Testis (tissue), 3 donors: ENCODE results near the gene TTLL8. TPM values are rescaled to one million over a fixed set of nuclear protein-coding genes. Genes with fewer than 3 reads are reported as not detected.
"Not testable (repeated sequence)": the region's sequence is repeated elsewhere in the genome, so short reads cannot be mapped to it uniquely, and the experiment has no call there.

Source experiments
- DNase-seq: peaks from one replicate; pipeline ENCODE4 v3.0.0-alpha.2; 2019
- H3K27ac ChIP-seq, 2 donors: fragments of 200-600 bp; sonication (generic); one replicate each; pipeline ENCODE4 v1.5.1; 2019
- H3K27me3 ChIP-seq: fragments of 200-600 bp; sonication (generic); one replicate; pipeline ENCODE4 v1.5.1; 2019
- H3K36me3 ChIP-seq: fragments of 200-600 bp; sonication (generic); one replicate; pipeline ENCODE4 v1.5.1; 2017; ENCODE audit warnings: low read depth; ENCODE audit errors: missing control alignments
- H3K4me1 ChIP-seq: fragments of 200-600 bp; sonication (generic); one replicate; pipeline ENCODE4 v1.5.1; 2019
- H3K4me3 ChIP-seq, 2 donors: fragments of 200-600 bp; sonication (generic); one replicate each; pipeline ENCODE4 v1.5.1; 2017 to 2019
- H3K9me3 ChIP-seq: fragments of 200-600 bp; sonication (generic); one replicate; pipeline ENCODE4 v1.5.1; 2017
- POLR2A ChIP-seq: fragments of 450-650 bp; IDR thresholded peaks from one replicate; pipeline ENCODE4 v1.6.1; 2017; ENCODE audit warnings: antibody characterized with exemption, mild to moderate bottlenecking, moderate library complexity
- WGBS, 2 donors: methylation state at CpG; one replicate each; pipeline ENCODE4 v1.1.5; 2018; 5-methylcytosine and 5-hydroxymethylcytosine counted together
- intact Hi-C: fragments of 100-400 bp; cut with DNase I; formaldehyde crosslinking; loops from one replicate; pipeline ENCODE4 v1.15.1; 2023; ENCODE audit warnings: low total_unique reads
- polyA plus RNA-seq: library from polyadenylated mRNA; stranded (reverse); fragments of 350-450 nt; fragmentation: Illumina TruSeq; extraction: RNeasy Lipid Tissue Mini Kit (QIAGEN cat#74804); gene quantifications from one replicate; pipeline ENCODE4 v1.2.3, GENCODE V29; 2014; ENCODE audit warnings: low read depth, low replicate concordance; ENCODE audit not compliant: insufficient read depth
- total RNA-seq, 2 donors: library from RNA; depleted of rRNA; stranded (reverse); fragments of >200 nt; gene quantifications; one replicate each; pipeline ENCODE4 v1.2.3, GENCODE V29; 2016
- TF ChIP-seq, protein P1 (sequence below), 3 experiments: fragments of 450-650 bp in 2 of 3; fragments of 200-600 bp in 1 of 3; sonication (generic) in 1 of 3; IDR thresholded peaks; one replicate each; pipeline ENCODE4 v1.5.1; 2016 to 2019; ENCODE audit warnings: antibody characterized with exemption in 3 of 3, mild to moderate bottlenecking in 2 of 3, moderate library complexity in 1 of 3

Gene TTLL8
- total and polyA plus RNA-seq, 3 donors from 2014 or later: 5.1 to 11.9 (median 11.3) TPM

DNA sequence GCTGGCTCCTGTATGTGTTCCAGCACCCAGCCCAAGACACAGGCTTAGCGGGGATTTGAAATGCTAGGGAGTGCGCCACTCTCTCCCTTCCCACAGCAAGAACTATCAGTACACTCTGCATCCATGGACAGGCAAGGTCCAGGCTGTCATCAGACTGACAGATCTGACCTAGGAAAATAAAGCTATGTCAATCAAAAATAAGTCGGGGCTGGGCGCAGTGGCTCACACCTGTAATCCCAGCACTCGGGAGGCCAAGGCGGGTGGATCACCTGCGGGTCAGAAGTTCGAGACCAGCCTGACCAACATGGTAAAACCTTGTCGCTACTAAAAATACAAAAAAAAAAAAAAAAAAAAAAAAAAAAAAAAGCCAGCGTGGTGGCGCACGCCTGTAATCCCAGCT, 30.0 kb upstream of the TTLL8 start:
- H3K36me3 ChIP-seq: no peaks in the 10 kb centered on the region
- no peaks in the 10 kb centered on the region for H3K9me3 ChIP-seq
- intact Hi-C loops: no loop called here
- 94 to 97% methylated on average over 12 of the region's 12 CpGs for WGBS, 2 donors
- no peak overlapping the region for H3K27ac ChIP-seq
- H3K27me3 ChIP-seq: no peaks in the 10 kb centered on the region
- no peak overlapping the region for H3K4me3 ChIP-seq
- TF ChIP-seq POLR2A: no peak
- TF ChIP-seq, protein P1, sequence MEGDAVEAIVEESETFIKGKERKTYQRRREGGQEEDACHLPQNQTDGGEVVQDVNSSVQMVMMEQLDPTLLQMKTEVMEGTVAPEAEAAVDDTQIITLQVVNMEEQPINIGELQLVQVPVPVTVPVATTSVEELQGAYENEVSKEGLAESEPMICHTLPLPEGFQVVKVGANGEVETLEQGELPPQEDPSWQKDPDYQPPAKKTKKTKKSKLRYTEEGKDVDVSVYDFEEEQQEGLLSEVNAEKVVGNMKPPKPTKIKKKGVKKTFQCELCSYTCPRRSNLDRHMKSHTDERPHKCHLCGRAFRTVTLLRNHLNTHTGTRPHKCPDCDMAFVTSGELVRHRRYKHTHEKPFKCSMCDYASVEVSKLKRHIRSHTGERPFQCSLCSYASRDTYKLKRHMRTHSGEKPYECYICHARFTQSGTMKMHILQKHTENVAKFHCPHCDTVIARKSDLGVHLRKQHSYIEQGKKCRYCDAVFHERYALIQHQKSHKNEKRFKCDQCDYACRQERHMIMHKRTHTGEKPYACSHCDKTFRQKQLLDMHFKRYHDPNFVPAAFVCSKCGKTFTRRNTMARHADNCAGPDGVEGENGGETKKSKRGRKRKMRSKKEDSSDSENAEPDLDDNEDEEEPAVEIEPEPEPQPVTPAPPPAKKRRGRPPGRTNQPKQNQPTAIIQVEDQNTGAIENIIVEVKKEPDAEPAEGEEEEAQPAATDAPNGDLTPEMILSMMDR (IDR thresholded peaks at IDR 0.05): no peak
- DNase-seq: no peak
- H3K4me1 ChIP-seq: no peaks in the 10 kb centered on the region

DNA sequence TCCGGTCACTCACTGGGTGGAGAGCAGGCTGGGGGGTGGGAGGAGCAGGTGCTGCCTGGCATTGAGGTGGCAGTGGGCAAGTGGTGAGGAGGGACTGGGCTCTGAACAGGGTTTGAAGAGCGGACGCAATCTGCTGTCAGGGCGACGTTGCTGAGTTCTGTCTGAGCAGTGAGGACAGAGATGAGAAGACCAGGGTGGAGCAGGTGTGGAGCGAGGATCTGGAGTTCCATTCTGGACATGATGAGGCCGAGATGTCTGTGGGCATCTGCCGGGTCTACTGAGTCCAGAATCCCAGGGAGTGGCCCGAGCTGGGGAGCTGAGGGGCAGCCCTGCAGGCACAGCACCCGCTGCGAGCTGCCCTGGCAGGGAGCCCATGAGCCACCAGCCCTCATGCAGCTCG, 29.5 kb upstream of the TTLL8 start:
- H3K4me1 ChIP-seq: no peaks in the 10 kb centered on the region
- H3K27me3 ChIP-seq: no peaks in the 10 kb centered on the region
- H3K36me3 ChIP-seq: no peaks in the 10 kb centered on the region
- no peak overlapping the region for H3K27ac ChIP-seq
- intact Hi-C loops: no loop called here
- DNase-seq: no peak
- H3K9me3 ChIP-seq: no peaks in the 10 kb centered on the region
- no peak overlapping the region for H3K4me3 ChIP-seq
- no peak for TF ChIP-seq POLR2A
- TF ChIP-seq, protein P1 (IDR thresholded peaks at IDR 0.05): no peak
- WGBS, 2 donors: 96 to 98% methylated on average over 11 to 12 of the region's 12 CpGs

DNA sequence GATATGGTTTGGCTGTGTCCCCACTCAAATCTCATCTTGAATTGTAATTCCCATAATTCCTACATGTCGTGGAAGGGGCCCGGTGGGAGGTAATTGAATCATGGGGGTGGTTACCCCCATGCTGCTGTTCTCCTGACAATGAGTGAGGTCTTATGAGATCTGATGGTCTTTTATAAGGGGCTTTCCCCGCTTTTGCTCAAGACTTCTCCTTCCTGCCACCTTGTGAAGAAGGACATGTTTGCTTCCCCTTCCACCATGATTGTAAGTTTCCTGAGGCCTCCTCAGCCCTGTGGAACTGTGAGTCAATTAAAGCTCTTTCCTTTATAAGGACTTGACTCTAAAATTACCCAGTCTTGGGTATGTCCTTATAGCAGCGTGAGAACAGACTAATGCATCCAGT, 28.9 kb upstream of the TTLL8 start:
- H3K27ac ChIP-seq, intact Hi-C loops, H3K9me3 ChIP-seq, H3K27me3 ChIP-seq, DNase-seq, H3K4me1 ChIP-seq, H3K36me3 ChIP-seq, H3K4me3 ChIP-seq: not testable (repeated sequence)
- 90 to 92% methylated on average over 4 of the region's 4 CpGs for WGBS, 2 donors

DNA sequence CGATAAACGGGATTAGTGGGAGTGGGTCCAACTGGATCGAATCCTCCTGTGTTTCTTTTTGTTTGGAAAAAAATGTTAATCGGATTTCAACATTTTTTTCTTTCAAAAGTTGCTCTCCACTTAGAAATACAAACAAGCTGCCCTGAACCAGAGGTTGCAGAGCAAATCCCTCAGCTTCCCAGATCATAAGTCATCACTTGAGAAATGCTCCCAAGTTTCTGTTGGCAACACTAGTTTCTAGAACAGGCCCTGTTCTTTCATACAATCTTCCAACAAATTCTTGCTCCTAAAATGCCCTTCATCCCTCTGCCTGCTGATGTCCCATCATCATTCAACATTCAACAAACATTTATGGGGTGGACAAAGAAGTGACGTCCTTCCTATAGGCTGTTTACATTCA, 28.4 kb upstream of the TTLL8 start:
- no peaks in the 10 kb centered on the region for H3K27me3 ChIP-seq
- H3K4me1 ChIP-seq: no peaks in the 10 kb centered on the region
- WGBS, 2 donors: 68 to 70% methylated on average over 5 of the region's 5 CpGs
- TF ChIP-seq, protein P1 (IDR thresholded peaks at IDR 0.05): no peak
- H3K36me3 ChIP-seq: no peaks in the 10 kb centered on the region
- H3K27ac ChIP-seq: no peak overlapping the region
- intact Hi-C loops: no loop called here
- no peak for DNase-seq
- H3K4me3 ChIP-seq: no peak overlapping the region
- H3K9me3 ChIP-seq: no peaks in the 10 kb centered on the region

DNA sequence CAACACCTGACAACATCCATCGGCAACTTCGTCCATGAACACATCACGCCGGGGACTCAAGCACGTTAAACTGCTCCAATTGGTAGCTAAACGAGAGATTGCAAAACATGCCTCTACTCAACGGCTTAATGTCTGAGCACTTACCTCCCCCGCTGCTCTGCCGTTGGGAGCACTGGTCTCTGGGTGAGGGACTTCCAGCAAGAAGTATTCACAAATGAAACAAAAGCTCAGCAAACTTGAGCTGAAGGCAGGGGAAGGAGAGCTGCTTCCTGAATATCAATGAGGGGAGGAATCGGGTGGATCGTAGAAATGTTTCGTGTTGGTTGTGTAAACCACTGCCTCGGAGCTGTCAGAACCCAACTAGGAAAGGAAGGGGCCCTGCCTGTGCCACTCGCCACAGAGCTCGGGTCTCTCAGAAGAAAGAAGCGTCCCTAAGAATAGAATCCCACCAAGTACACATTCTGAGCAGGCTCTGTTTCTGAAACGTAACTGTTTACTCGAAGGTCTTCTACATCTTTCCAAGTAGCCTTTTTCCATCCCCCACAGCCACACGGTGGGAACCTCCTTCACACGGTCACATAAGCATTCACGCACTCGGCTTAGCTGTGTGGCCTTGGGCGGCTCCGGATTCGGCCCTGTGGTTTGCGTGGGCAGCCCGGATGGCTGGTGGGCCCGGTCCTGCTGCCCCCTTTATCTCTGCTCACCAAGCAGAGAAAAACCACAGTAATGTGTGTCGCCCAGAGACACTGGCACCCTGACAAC, 27.3 kb upstream of the TTLL8 start, which contains the start of gene MLC1:
TSS of gene MLC1 (minus strand) at position 216 of the 762 bp plus-strand sequence. CDS start 524 bp downstream, outside the sequence.
- WGBS, 2 donors: 62 to 66% methylated on average over 29 of the region's 29 CpGs
- Histone ChIP-seq H3K9me3 (no peaks in the 10 kb centered on the region), H3K4me3 (no peak within 1 kb of the TSS), H3K4me1 (no peaks in the 10 kb centered on the region), H3K36me3 (no peaks in the 10 kb centered on the region), H3K27ac (no peak within 1 kb of the TSS), H3K27me3 (no peaks in the 10 kb centered on the region)
- TF ChIP-seq, protein P1 (IDR thresholded peaks at IDR 0.05): no peak
- no peak for TF ChIP-seq POLR2A
- no peak for DNase-seq
- intact Hi-C loops: no loop called here
